ENCODE measurements around the gene RAD18.

Gene RAD18, protein sequence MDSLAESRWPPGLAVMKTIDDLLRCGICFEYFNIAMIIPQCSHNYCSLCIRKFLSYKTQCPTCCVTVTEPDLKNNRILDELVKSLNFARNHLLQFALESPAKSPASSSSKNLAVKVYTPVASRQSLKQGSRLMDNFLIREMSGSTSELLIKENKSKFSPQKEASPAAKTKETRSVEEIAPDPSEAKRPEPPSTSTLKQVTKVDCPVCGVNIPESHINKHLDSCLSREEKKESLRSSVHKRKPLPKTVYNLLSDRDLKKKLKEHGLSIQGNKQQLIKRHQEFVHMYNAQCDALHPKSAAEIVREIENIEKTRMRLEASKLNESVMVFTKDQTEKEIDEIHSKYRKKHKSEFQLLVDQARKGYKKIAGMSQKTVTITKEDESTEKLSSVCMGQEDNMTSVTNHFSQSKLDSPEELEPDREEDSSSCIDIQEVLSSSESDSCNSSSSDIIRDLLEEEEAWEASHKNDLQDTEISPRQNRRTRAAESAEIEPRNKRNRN

DNA sequence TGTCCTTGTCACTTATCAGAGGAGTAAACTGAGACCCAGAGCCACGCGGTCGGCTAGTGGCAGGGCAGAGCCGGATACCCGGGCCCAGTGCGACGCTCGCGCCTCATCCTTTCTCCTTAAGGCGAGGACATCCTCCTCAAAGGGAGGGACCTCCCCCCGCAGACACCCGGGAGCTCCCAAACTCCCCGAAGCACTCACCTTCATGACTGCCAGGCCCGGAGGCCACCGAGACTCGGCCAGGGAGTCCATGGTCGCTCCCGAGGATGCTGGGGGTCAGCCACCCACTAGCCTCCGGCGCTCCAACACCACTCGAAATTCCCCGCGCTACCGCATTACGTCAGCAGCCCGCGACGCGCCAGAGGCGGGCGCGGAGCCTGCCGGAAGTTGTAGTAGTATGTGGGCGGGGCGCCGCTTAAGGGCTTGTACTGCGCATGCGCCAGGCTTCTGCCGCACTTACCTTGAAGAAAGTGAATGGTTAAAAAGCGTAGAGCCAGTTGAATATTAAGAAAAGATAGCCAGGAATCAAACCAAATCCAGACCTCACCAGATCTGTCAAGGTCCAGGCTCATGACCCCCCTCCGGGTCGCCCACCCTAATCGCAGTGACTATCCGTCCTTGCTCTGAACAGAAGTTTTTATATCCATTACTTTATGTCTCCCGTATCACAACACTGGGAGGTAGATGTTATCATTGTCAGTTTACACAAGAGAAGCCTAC lies at the start of gene RAD18:
TSS of gene RAD18 (minus strand) at position 336 of the 717 bp plus-strand sequence. CDS start at position 249, 87 bp downstream.
- peak in 57 of 58 donors; percentile 38 to 93 (median 80) for DNase-seq

- DNase-seq: no peak
Measured at GRCh38 chr3:9012521-9012920, 49.2 kb upstream of the RAD18 start.

GRCh38 chr3:9009976-9010545 lies 46.8 kb upstream of the RAD18 start:
- no peak for DNase-seq

DNA sequence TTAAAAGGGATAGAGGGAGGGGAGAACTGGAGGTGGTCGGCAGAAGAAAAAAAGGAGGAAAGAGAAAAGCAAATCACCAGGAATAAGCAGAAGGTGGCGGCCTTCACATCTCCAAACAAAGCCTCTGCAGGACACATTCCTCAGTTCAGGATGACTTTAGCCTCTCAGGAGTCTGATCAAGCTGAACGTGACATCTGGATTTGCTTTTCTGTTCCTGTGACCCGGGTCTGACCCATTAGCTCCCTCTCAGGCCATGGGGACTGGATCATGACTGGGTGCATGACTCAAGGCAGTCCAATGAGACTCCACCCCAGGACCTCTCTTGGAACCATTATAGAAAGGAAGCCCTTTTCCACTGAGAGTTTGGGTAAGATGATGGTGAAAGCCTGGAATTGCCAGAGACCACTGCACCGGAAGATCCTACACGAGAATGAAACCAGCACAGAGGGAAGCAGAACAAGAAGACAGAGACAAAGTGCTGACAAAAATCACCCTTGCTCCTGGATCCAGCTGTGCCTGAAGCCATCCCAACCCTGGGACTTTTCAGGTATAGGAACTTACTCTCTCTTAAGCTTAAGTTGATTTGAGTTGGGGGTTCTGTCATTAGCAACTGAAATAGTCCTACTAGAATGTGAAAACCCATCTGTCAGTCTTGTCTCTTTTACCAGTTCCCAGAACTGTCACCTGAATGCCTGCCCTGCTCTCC lies 45.4 kb upstream of the RAD18 start:
- no peak for DNase-seq

DNA sequence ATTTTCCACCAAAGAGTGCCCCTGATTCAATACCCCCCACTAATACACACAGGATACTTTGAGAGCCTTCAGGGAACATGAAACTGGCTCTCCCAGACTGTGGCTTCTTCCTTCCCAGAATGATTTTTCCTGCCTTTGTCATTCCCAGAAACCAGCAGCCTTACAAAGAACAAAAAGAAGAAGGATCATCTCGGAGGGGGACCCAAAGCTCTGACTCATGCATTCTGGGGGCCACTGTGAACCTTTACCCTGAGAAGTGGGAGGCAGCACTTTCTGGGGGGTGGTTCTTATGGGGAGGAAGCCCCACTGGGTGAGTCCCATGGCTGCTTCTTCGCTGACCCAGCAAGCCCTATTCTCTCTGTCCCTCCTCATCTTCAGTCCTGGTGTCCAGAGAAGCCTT lies 44.7 kb upstream of the RAD18 start:
- DNase-seq: no peak

GRCh38 chr3:9007213-9007612 lies 43.9 kb upstream of the RAD18 start:
- no peak for DNase-seq

DNA sequence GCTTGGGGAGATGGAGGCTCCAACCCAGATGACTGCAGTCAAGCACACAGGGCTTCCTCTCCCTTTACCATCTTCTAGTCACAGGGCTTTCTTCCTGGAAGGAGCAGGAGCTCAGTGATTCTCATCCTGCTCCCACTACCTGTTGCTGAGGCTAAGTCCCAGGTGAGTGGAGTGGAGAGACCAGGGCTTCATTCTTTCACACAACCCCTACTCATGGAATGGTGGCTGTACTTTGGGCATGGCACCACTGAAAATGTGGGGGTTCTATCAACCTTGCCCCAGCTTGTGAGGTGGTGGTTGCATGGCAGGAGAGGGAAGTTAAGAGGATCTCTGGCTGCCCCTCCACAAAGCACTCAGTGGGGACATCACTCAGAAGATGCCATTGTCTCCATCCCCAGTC lies 36.8 kb upstream of the RAD18 start:
- no peak for DNase-seq

- DNase-seq: no peak
Measured at GRCh38 chr3:8997151-8997550, 33.9 kb upstream of the RAD18 start.

- peak in 50 of 58 donors; percentile 15 to 73 (median 48) for DNase-seq
Measured at GRCh38 chr3:8996681-8997121, 33.4 kb upstream of the RAD18 start.

DNA sequence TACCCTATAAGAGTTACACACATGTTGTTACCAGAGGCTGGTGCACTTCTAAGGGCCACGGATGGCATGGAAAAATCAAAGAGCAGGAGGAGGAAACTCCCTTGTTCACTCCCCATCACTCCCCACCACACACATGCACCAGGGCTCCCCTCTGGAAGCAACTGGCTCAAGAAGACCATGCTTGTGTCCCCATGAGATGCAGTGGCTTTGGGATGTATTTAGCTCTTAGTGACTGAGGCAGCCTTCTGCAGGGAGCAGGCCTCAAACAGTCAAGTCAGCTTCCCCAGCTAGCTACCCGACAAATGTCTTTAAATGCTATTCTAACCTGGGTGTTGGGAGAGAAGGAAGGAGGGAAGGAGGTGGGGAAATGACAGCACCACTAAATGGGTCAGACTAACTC lies 32.9 kb upstream of the RAD18 start:
- DNase-seq: no peak

DNA sequence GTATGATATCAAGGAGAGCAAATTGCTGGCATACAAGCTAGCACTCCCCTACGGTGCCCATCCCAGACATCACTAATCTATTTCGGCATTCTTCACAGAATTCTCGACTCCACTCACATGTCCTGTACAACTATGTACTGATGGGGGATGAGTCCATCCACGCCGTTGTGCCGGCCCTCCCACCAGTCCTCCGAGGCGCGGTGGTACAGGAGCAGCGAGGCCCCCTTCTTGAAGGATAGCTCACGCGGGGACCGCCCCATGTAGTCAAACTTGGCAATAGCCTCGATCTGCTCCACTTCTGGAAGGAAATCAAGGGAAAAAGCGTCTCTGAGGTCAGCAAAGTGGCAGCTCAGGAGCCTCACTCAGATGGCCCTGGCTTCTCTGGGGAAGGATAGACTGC lies 31.0 kb upstream of the RAD18 start:
- no peak for DNase-seq

- no peak for DNase-seq
Measured at GRCh38 chr3:8993331-8993730, 30.1 kb upstream of the RAD18 start.

DNA sequence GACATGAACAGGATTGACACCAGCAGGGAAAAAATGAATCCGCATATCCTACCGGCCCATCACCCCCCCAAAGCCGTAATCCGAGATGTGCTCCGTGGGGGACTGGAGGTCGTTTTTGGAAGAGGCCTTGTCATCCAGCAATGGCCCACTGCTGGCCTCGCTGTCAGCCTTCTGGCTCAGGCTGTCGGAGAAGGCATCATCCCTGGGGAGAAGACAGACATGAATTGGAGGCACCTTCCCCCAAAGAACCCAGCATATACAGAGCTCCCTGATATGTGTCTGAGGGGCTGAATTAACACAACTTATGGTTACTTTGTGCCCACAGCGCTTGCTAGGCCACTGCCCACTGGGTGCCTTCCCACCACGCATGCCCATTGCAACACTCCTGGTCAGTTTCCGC lies 29.6 kb upstream of the RAD18 start:
- DNase-seq: no peak

- DNase-seq: no peak
Measured at GRCh38 chr3:8992199-8992598, 28.9 kb upstream of the RAD18 start.

DNA sequence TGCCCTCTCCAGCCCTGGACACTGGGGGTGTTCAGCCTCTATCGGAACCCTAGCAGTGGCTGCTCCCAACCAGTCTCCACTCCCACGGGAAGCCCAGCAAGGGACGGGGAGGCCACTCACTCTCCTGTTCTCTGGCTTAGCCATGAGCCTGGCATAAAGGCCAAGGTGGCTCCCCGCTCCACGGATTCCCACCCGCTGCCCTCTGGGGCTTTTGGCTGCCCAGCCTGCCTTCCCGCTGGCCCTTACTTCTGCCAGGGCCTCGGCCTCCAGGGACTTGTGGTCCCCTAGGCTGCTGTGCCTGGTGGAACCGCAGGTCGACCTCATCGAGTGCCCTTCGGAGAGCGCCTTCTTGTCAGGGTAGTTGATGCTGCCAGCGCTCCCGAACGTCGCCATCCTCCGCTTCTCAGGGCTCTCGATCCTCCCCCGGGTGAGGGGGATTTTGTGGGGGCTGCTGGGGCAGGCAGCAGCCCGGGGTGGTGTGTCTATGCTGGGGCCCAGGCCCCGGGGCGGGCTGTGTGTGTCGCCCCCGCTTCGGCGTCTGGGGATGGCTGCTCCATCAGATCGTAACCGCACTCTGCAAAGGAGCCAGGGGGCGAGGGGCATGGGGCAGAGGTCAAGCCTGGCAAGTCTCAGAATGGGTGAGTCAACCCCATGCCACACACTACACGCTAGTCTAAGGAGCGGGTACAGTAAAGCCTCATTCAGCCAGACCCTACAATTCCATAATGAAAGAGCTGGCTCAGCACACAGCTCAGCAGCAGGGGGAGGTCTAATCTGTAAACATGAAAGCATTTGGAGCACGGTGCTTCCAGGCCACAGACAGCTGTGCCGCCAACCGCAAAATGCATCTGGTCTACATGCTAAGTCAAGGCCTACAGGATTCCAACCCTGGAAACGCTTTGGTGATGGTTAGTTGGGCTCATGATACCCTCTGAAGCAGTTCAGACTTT lies 27.3 kb upstream of the RAD18 start:
- DNase-seq: no peak

- no peak for DNase-seq
Measured at GRCh38 chr3:8988791-8989558, 25.7 kb upstream of the RAD18 start.

DNA sequence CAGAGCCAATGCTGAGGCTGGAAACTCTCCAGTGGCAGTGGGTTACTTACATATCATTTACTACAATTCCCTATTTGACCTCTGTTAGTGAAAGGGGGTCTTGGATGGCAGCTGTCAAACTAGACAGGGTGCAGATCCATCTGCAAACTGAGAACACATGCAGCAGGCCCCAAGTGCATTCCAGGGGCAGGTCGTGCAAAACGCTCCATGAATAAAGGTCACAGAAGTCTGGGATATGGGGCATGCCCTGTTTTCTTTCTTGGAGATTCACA lies 25.0 kb upstream of the RAD18 start:
- no peak for DNase-seq

- peak in 53 of 58 donors; percentile 14 to 76 (median 45) for DNase-seq
Measured at GRCh38 chr3:8987645-8988383, 24.5 kb upstream of the RAD18 start.

DNA sequence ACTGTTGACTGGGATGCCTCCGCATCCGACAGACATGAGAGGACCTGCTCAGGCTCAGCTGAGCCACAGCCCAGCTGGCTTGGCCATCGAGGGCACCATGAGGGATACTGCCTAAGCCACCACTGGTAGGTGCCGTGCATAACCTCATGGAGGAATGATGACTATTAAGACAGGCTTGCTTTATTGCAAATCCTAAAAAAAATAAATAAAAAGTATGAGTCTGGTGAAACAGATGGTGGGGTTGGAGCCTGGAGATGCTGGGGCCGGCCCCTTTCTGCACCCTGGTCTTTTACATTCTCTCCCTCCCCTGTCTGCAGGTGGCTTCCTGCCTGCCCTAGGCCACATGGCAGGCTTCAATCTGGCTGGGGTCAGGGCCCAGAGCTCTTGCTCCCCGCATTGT lies 24.0 kb upstream of the RAD18 start:
- DNase-seq: no peak

Data from anterior cingulate cortex (tissue), 58 donors.